Islet precursor cell (in vitro differentiated cells): ENCODE measurements around the gene DCTN3.

Source experiments
- DNase-seq: peaks from one replicate; pipeline ENCODE4 v3.0.0-alpha.2; 2018

The DCTN3 gene

DNA sequence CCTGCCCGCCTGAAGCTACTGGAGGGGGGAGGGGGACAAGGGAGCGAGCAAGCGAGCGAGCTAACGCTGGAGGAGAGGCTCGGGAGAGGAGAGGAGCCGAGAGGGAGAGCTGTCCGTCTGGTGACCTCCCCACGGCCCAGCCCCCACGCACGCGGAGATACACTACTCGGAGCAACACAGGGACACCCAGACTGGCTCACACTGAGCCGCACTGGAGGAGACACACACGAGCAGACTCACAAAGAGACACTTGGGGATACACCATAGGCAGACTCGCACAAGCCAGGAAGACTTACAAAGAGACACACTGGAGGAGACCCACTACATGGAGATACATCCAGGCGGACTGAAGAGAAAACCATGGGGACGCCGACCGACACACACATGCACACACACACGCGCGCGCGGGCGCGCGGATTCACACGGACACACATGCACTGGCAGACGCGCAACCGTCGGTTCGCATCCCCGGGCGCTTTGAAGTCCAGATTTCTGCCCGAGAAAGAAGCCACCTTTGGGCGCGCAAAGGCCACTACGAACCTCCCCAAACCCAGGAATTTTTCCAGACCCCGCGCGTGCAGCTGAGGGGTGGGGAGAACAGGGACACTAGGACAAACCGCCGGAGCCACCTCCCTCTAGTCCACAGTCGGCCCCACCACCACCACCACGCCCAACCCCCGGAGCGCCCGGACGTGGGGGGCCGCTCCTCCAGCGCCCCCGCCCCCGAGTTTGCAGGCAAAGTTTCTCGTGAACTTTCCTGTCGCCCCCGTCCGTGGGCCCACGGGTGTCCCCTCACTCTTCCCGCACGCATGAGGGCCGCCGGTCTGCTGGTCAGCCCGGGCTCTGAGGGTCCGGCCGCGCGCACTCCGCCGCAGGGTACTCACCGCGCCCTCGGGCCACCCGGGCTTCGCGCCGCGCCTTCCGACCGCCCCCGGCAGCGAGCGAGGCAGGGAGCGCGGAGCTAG lies 31.3 kb downstream of the DCTN3 start:
- DNase-seq: no peak

DNA sequence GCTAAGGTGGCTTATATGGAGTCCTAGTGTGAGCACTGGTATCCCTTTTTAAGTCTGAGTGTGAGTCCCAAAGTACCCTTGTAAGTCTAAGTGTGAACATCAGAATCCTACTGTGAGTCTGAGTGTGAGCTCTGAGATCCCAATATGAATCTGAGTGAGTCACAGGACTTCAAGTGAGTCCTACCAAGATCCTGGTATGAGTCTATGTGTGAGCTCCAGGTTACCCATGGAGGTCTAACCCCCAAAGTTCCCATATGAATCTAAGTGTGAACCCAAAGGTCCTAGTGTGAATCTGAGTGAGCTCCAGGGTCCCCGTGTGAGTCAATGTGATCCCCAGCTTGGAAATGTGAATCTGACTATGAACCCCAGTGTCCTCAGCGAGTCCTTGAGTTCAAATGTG lies 33.0 kb downstream of the DCTN3 start:
- no peak for DNase-seq

DNA sequence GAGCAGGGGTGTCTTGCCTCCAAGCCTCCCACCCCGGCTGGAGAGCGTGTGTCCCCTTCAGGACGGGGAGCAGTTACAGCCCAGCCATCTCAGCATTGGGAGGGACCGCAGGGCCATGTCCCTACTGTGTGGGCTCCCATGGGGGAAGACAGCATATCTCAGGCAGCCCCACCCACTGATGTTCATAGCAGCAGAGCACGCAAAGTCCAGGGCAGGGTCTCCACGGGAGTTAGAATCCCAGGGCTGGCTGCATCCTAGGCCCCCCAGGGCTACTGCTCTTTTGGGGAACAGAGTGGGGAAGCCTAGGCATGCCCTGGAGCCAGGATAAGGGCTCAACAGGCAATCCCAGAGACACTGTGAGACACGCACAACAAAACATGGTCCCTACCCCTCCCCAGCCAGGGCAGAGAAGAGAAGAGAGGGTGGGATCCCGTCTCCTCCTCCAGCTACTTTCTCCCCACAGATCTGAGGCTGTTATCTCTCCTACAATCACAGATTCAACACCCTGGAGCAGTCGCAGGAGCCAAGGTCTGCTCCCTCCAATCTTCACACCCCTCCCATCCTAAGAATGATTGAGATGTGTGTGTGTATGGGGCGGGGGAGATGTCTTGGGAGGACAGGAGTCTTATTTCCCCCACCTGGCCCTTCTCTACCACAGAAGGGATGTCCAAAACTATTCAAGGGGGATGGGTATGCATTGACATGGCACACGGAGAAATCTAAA lies 34.2 kb downstream of the DCTN3 start:
- no peak for DNase-seq

DNA sequence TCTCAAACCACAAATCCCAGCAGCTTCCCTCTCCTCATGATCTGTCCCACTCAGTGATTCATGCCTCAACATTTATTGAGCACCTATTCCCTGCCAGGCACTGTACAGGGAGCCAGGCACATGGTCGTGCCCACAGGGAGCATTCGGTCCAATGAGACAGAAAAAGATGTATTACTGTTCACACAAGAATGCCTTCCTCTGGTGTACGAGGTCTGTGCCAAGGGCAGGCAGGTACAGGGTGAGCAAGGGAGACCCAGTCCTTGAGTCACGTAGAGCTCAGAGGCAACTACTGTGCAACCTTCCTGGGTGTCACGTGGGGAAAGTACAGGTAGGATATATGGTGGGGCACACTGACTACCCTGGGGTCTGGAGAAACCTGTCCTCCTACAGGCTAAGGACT lies 35.3 kb downstream of the DCTN3 start:
- no peak for DNase-seq

DNA sequence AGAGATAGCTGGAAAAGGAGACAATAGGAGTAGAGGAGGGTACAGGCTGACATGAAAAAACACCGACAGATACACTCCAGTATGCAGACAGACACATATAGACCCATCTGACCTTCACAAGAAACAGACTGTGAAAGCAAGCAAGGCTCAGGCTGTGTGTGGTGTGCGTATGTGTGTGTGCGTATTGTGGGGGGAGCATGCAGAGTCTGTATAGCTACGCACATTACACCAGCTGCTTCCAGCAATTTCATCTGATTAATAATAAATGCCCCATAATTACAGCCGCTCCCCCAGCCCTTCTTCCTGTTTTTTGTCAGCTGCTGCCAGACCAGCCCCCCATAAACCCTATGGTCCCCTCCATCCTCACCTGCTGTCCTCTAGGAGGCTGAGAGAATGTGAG lies 37.5 kb downstream of the DCTN3 start:
- DNase-seq: no peak

DNA sequence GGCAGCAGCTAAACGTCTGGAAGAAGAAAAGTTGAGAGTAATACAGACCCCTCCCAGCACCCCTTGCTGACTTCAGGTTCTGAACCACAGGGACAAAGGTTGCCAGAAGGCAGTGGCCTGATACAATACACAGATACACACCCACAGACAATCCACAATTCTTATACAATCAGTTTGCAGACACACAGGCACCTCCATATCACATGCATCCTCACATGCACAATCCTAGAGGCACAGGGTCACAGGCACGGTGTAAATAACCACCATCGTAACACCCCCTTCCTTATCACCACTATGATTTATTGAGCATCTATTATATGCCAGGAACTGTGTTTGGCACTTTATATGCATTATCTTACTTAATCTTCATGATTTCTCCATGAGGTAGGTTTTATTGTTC lies 39.0 kb downstream of the DCTN3 start:
- DNase-seq: no peak

DNA sequence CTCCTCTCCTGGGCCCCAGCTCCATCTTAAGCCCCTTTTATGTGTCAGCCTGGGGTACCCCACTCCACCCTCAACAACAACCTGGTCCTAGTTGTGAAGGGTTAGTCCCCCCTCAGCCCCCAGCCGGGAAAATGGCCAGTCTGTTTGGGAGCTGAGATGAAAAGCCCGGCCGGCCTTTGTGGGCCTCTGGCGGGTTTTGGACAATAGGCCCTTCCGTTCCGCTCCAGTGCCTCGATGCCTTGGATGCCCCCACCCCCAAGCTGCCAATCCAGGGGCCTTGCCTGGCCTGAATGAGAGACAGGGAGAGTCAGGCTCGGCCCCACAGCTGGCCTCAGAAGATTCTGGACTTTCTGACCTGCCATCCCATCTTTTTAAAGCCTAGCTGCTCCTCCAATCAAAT lies 39.9 kb downstream of the DCTN3 start:
- no peak for DNase-seq

DNA sequence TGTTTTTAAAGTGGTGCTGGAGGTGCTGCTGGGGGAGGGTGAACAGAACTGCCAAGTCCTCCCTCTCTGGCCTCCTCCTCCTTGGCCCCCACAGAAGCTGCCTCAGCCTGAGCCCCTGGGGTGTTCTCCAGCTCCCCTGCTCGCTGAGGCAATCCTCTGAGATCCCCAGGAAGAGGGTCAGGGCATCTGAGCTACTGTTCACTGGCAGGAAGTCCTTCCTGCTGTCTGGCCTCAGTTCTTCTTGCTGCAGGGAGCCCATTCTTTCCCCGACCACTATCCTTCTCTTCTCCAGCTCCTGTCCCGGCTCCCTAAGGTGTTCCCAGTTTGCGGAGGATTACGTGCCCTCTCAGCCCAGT lies 40.5 kb downstream of the DCTN3 start:
- no peak for DNase-seq

DNA sequence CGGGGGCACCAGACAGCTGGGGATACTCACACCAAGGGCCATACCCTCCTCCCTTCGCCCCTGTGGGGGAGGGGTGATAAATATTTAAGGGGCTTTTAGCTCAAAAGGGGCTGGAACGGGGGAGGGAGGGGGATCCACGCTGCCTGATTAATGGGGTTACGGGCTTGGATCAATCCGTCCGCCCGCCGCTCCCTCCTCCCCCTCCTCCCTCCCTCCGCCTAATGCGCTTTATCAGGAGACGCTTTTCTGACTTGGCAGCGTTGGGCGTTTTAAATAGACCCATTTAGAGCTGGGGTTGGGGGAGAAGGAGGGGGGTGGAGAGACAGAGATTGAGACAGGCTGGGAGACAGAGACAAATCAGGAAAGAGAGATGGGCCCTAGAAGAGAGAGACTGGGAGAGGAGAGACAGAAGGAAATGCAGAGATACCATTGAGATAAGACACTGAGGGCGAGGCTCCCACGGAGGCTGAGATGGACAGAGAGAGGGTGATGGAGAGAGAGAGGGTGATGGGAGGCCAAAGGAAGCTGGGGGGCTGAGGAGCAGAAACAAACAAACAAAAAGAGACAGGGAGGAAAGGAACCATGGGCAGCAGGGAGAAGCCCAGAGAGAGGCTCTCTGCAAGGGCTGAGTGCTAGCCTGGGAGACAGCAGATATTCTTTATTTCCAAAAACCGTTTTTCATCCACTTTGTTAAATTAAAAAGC lies 41.0 kb downstream of the DCTN3 start:
- no peak for DNase-seq

DNA sequence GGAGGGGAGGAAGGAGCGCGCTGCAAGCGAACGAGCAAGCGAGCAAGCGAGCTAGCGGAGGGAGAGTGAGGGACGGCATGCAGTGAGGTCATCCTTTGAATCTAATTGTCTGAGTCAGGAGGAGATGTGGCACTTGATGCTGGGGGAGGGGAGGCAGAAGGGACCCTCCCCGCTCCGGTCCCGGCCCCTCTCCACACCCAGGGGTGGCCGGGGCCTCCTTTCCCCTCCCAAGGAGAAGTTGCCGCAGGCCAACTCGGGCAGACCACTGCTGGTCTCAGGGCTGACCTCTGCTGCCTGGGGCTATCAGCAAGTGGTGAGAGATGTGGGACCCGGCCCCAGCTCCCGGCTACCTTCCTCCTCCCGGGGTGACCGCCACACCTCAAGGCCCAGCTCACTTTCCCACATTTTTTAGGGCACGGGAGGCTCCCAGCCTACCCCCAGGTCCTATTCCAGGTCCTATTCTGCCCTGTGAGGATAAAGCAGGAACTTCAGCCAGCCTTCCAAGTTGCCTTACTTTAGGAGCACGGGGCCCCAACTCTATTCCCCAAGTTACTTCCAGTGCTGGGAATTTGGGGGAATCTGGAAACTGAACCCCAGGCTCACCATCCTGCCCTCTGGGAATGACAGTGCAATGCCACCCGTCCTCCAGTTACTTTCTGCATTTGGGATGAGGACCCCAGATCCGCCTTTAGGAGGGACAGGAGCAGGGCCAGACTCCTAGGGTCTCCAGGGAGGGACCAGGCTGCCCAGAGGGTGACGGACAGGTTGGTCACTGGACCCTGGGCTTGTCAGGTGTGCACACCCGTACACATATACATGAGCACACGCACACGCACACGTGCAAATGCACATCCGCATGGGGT lies 41.8 kb downstream of the DCTN3 start:
- peak; percentile 89 for DNase-seq

DNA sequence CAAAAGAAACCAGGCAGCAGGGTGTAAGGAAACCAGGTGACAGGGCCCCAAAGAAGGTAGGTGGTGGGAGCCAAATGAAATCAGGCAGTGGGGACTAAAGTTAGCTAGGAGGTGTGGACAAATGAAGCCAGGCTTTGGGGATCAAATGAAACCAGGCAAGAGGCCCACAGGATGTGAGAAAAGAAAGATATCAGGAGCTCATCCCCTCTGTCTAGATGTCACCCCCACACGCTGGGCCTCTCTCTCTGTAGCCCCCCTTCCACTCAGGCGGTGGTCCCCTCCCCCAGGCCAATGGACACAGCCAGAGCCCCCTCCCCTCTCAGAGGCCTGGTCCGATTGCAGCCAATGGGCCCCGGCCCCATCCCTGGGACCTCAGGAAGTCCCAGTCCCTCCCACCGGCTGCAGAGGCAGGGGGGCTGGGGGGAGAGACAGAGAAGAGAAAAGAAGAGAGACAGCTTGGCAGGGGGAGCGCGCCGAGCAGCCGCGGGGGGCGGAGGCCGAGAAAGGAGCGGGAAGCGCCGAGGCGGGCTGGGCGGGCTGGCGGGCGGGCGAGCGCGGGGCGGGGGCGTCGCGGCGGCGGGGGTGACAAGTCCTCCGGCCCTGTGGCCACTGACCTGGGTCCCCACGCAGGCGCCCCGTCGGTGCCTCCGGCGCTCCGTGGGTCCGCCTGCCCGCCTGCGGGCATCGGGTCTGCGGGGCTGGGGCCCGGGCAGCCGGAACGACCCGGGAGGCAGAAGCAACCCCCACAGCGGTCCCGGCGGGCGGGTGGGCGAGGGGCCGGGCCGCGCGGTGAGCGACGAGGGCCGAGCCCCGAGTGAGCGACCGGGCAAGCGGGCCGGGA lies 42.7 kb downstream of the DCTN3 start:
- DNase-seq: peak; percentile 77

DNA sequence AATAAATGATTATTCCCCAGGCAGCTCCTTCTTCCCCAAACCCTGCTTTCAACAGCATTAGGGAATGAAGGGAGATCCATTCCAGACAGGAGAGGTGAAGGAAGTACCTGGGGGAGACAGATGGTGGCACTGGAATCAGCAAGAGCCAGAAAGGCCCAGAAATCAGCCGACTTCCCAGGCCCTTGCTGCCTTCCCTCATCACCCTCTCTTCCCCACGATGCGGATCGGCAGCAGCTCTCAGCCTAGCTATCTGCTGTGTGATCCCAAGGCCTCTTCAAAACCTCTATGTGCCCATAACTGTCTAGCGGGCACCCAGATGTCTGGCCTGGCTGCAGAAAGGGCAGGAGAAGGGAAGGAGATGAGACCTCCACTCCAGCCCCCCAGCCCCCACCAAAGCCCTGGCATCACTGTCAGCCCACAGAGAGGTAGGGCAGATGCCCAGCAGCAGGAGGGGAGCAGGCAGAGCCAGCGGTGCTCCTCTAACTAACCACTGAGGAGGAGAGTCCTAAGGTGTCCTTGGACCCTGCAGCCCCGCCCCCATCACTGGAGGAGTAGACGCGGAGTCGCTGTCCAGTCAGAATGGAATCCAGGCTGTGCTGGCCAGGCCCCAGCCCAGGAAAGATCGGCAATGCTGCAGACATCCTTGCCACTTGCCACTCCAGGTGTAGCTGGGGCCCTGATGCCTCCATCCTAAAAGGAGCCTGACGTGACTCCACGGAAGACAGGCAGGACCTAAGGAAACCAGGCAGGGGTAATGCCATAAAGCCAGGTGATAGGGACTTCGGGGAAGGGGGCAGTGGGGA lies 43.5 kb downstream of the DCTN3 start:
- DNase-seq: peak; percentile 91

DNA sequence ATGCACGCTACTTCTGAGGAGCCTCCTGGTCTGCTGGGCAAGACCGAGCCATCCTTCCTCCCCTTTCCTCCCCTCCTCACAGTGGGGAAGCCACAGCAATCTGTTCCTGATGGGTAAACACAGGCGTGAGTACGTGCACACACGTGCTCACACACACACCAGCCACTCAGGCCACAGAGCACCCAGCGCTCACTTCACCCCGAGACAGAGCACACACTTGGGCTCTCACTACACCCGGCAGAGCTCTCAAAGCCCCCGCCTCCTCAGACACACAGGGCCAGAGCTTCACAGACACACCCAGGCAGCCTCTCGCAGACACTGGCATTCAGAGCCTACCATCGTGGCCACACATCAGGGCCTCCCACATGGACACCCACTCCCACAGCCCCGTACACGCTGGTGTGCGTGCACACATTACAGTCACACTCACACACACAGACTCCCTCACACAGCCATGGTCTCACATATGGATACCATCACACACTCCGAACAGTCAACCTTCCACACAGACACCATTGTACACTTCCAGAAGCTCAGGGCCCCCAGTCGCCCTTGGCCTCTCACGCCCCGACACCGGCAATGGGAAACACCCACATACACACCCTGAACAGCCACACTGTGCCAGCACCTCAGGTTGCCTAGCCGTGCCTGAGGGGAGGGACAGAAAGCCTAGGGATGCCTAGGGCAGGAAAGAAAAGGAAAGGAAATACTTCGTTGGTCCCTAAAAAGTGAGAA lies 44.3 kb downstream of the DCTN3 start:
- no peak for DNase-seq

DNA sequence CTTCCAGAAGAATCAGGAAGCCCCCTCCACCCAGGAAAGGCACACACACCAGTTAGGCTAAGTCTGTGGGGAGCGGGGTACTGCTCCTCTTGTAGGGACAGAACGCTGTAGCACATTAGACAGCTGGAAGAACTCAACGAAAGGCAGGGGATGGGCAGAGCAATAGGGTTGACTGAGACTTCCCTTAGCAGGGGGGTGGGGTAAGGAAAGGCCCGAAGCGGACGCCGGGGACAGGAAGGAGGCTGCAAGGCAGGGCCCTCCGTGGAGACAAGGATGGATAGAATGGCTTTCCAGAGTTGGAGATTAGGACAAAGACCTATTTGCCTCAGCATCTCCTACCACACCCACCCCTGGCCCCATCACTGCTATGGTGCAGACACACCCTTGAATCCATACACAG lies 45.1 kb downstream of the DCTN3 start:
- no peak for DNase-seq

DNA sequence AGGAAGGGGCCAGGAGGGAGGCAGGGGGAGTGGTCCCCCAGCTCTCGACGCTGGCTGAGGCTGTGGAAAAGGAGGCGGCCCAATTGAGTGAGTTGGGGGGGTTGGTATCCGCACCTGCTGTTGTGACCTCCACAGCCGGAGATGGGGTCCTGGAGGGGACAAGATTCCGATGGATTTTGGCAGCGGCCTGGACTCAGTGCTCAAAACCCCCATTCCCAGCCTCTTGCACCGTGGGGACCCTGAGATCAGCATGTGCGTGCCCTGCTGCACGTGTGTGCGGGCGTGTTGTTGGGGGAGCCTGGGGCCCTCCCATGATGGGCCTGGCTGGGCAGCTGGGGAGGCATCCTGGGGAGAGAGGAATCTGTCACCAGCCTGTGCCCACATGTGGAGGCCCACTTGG lies 45.7 kb downstream of the DCTN3 start:
- DNase-seq: no peak

DNA sequence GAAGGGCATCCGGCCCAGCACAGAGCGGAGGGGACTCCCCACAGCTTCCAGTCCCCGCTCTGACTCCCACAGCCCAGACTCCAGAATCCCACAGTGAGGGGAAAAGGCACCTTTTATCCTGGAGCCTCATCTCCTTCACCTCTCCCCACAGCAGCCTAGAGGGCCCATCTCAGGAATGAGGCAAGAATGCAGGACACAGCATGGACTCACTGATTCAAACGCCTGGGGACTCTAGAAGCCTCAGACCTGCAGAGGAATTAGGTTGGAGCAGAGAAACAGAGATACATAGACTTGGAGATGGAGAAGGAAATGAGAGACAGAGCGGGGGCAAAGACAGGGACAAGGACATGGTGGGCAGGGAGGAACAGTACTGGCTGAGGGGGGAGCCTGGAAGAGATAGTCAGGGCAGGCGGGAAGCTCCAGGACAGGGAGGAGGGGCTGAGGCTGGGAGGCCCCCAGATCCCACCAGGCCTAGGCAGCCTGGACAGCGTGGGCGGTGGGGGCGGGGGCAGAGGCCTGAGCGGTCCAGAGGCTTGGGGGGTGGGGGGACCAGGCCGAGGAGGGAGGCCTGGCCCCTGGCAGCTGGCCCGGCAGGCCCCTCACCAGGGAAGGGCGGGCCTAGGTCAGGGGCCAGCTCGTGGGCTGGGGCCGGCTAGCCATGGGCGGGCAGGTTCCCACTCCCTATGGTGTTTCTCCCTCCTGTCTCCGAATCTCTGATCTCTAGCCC lies 46.5 kb downstream of the DCTN3 start:
- no peak for DNase-seq

DNA sequence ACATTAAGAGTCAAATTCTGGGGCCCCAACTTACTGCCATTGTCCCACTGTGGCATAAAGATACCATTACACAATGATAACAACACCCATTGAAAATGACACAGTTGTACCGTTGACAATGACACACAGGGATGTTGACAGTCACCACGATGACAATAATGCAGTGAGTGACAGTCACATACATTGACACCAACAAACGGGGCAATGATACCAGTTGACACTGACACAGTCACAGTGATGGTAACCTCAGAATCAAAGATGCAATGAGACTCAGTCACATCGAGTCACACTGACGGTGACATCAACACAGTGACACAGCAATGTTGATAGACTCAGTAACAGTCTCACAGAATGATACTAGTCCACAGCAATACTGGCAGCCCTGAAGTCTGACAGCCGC lies 47.7 kb downstream of the DCTN3 start:
- DNase-seq: no peak

DNA sequence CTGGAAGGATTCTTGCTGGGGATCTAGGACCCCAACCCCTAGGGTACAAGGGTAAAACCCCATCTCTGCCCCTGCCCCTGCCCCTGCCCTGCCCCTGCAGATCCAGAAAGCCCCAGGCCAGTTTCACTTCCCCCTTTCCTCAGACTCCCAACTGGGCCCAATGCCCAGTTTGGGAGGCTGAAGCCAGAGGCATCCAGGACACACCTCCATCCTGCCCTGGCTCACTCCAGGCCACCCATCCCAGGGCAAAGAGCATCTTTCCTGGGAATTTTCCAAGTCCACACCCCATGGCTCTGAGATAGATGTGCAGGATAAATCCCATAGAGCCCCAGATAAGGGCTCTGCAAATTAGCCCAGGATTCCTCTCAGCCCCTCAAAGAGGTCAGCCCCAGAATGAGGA lies 48.2 kb downstream of the DCTN3 start:
- no peak for DNase-seq

DNA sequence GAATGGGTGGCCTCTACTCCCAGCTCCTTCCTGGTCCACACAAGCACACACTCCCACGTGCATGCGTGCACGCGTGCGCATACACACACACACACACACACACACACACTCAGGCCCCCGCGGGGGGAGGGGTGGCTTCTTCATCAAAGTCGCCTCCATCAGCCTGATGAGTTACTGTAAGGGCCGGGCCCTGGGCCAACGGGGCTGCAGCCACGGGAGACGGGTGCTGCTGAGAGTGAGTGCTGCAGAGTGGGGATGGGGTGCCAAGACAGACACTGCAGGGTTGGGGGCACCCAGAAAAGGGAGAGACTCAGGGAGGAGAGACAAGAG lies 48.8 kb downstream of the DCTN3 start:
- DNase-seq: no peak
